Upper lobe of left lung (tissue), 4 donors: ENCODE measurements around the gene CIC.

ENCODE experiments used
- CTCF ChIP-seq, 6 experiments: fragments of 450-650 bp in 4 of 6; fragments of 200-600 bp in 2 of 6; sonication (generic) in 2 of 6; IDR thresholded peaks; one replicate each; pipeline ENCODE4 v1.5.1; 2016 to 2019; ENCODE audit warnings: antibody characterized with exemption in 6 of 6
- EP300 ChIP-seq, 4 donors: sonication (generic); formaldehyde crosslinking; IDR thresholded peaks; one replicate each; pipeline ENCODE4 v1.5.1; 2017; ENCODE audit warnings: antibody characterized with exemption in 4 of 4, control low read depth in 2 of 4
- POLR2A ChIP-seq, 4 donors: fragments of 450-650 bp; IDR thresholded peaks; one replicate each; pipeline ENCODE4 v1.5.1; 2016 to 2017; ENCODE audit warnings: antibody characterized with exemption in 4 of 4, mild to moderate bottlenecking in 2 of 4
- POLR2AphosphoS5 ChIP-seq, 2 donors: sonication (generic); formaldehyde crosslinking; IDR thresholded peaks; one replicate each; pipeline ENCODE4 v1.5.1; 2017; ENCODE audit warnings: antibody characterized with exemption in 2 of 2

GRCh38 chr19:42269478-42270345 is 660 bp downstream of the CIC start:
- TF ChIP-seq CTCF (IDR thresholded peaks at IDR 0.05): no peak
- no peak for TF ChIP-seq POLR2A (IDR thresholded peaks at IDR 0.05)
- TF ChIP-seq POLR2AphosphoS5 (IDR thresholded peaks at IDR 0.05): no peak
- TF ChIP-seq EP300 (IDR thresholded peaks at IDR 0.05): no peak
